Non-pigmented ciliary epithelial cell (primary cell): ENCODE data around the gene SRR.

Source experiments
- DNase-seq: peaks from one replicate; pipeline ENCODE4 v3.0.0-alpha.2; 2010; ENCODE audit warnings: low read depth

SRR gene

DNA sequence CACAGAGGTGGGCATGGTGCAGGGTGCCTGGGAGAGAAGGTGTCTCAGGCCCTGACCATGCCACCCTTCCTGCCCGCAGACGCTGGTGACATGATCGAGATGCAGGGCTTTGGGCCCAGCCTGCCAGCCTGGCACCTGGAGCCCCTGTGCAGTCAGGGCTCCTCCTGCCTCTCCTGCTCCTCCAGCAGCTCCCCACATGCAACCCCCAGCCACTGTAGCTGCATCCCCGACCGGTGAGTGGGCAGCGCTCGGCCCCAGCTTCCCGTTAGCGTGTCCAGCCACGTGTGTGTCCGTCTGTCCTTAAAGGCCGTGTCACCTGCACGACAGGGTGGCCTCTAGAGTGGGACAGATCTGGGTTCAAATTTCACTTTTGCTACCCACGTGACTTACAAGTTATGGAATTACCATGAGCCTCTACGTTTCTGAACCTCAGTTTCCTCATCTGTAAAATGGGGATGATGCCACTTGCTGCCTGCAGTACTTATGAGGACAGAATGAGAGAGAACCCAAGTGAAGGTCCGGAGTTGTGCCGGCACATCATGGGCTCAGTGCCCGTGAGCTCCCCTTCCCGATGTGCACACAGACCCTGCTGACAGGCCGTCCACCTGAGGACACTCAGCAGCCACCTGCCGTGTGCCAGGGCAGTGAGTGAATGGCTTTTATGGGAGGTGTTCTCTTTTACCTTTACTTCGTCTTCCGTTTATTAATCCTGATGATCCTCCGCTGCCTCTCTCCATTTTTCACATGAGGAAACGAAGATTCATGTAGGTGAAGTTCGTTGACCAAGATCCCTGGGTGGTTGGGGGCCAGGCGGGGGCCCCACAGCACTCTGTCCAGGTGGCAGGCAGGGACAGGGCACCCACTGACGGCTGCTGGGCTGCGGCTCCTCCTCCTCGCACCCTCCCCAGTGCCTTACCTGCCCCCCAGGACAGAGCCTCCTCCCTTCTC is 67.7 kb downstream of the SRR start:
- no peak for DNase-seq

DNA sequence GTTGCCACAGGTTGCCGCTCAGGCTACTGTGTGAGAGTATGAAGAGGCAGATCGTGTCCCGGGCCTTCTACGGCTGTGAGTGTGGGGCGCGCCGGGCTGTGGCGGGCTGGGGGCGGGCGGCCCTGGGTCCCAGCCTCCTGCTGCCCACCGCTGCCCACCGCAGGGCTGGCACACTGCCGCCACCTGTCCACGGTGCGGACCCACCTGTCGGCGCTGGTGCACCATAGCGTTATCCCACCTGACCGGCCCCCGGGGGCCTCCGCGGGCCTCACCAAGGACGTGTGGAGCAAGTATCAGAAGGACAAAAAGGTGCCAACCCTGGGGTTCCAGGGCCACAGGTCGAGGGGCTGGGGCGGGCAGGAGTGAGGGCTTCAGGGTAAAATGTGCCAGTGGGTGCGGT is 68.4 kb downstream of the SRR start:
- DNase-seq, result no peak

- no peak for DNase-seq
Observed at GRCh38 chr17:2372681-2373080, 68.9 kb downstream of the SRR start.

DNA sequence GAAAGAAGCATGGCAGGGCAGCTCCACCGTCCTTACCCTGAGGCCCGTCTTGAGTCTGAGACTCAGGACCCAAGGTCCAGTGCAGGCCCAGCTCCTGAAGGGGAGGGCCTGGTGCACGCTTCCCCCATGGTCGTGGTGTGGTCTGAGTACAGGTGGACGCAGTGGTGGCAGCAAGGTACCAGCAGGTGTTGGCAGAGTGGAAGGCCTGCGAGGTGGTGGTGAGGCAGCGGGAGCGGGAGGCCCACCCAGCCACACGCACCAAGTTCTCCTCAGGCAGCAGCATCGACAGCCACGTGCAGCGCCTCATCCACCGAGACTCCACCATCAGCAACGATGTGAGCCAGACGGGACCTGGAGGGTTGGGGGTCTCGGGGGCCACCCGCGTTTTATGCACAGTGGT is 69.4 kb downstream of the SRR start:
- no peak for DNase-seq
